Psoas muscle (tissue), 8 donors: Measurements from ENCODE around the gene COL13A1. TPM values are rescaled to one million over a fixed set of nuclear protein-coding genes. Genes with fewer than 3 reads are reported as not detected.

ENCODE experiments used
- ATAC-seq, 4 donors: fragments of 200-7000 bp; cut with Tn5 transposase; one replicate each; pipeline ENCODE4 v1.9.1; 2020; ENCODE audit warnings: moderate library complexity in 3 of 4, mild to moderate bottlenecking in 2 of 4
- DNase-seq, 2 donors: peaks; one replicate each; pipeline ENCODE4 v3.0.0-alpha.2; 2020
- H3K27ac ChIP-seq: fragments of 200-600 bp; one replicate; pipeline ENCODE4 v1.8.0; 2022
- H3K27me3 ChIP-seq, 3 donors: fragments of 200-600 bp in 1 of 3; one replicate each; pipeline versions ENCODE4 v1.6.1 to v1.8.0; 2013 to 2022; ENCODE audit warnings: low read length in 2 of 3, mild to moderate bottlenecking in 2 of 3, moderate library complexity in 1 of 3; ENCODE audit not compliant: insufficient read depth in 3 of 3
- H3K36me3 ChIP-seq, 2 donors: fragments of 200-600 bp in 1 of 2; one replicate each; pipeline versions ENCODE4 v1.6.1 to v1.8.0; 2013 to 2022; ENCODE audit warnings: low read depth in 1 of 2, mild to moderate bottlenecking in 1 of 2, moderate library complexity in 1 of 2; ENCODE audit not compliant: insufficient read depth in 1 of 2
- H3K4me1 ChIP-seq: fragments of 200-600 bp; one replicate; pipeline ENCODE4 v1.8.0; 2022
- H3K4me3 ChIP-seq: fragments of 200-600 bp; one replicate; pipeline ENCODE4 v1.8.0; 2022; ENCODE audit warnings: mild to moderate bottlenecking
- H3K9me3 ChIP-seq: fragments of 200-600 bp; one replicate; pipeline ENCODE4 v1.8.0; 2022
- CTCF ChIP-seq: fragments of 200-600 bp; IDR thresholded peaks from one replicate; pipeline ENCODE4 v1.8.0; 2022; ENCODE audit warnings: antibody characterized with exemption
- whole genome bisulfite sequencing, 3 donors: extraction: QIAGEN DNeasy Blood & Tissue Kit; methylation state at CpG; one replicate each; pipeline versions ENCODE4 v1.1.6 to v1.1.7; 2013; 5-methylcytosine and 5-hydroxymethylcytosine counted together
- intact Hi-C, 2 donors: fragments of 100-400 bp; cut with DNase I; formaldehyde crosslinking; loops; one replicate each; pipeline versions ENCODE4 v1.11.0 to v1.14.2; 2022
- polyA plus RNA-seq, 3 donors: library from polyadenylated mRNA; stranded (reverse); fragments of 200-250 nt; gene quantifications; one replicate each; pipeline ENCODE4 v1.2.3, GENCODE V29; 2013
- total RNA-seq, 4 donors: library from RNA; stranded (reverse); fragmentation: NEBNext Ultra II Directional in 2 of 4; extraction: Animal tissue kit (Norgen Biotek cat#: 25700) in 2 of 4; gene quantifications; one replicate each; pipeline versions ENCODE4 v1.2.1 to v1.2.4, GENCODE V29; 2021 to 2023
- donor health status: healthy with polysubstance abuse.
- donor health status: DM: no; HTN: no; CAD: no; lungs with moderate emphysema.
- donor health status: Bipolar disorder and iron deficiency.
- donor health status: healthy.
- donor health status: DM: yes; HTN: yes; CAD: no.
- donor health status: DM: no; HTN: no; CAD: no.
- donor health status: DM: no; HTN: no; CAD: no.
- donor health status: DM: yes; HTN: yes; CAD: no.

COL13A1 gene
- total and polyA plus RNA-seq, 7 donors: 0.35 to 10.7 (median 2.6) TPM

DNA sequence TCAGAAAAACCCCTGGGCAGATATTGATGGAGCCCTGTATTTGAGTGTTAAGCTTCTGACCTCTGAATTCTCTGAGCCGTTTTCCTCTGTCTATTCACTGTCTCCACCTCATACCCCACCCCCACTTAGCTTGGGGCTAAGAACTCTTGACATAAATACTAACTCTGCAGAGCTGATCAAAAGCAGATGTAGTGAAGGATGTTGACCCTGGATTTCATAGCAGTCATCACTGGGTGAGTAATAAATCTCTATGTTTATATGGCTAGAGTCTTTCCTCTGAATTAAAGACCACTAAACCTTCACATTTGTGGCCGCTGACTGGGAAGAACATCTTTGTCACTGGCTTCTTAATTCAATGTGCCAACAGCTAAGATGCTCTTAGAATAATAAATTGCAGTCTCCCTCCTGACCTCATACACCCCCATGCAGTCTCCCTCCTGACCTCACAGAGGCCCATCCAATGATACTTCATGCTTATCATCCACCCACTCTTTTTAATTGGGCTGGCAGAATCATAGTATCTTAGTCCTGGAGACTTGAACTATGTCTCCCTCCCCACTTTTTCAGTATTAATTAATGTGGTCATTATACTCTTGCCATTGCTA is 172.9 kb downstream of the COL13A1 start:
- WGBS, 3 donors: 22 to 35% (median 32%) methylated on average over 2 of the region's 2 CpGs
- no peaks in the 10 kb centered on the region for H3K36me3 ChIP-seq
- ATAC-seq (no peak), DNase-seq (no peak)
- H3K4me3 ChIP-seq: no peak overlapping the region
- no peaks in the 10 kb centered on the region for H3K4me1 ChIP-seq
- intact Hi-C loops: no loop called here
- no peak for TF ChIP-seq CTCF
- H3K9me3 ChIP-seq: no peaks in the 10 kb centered on the region
- no peaks in the 10 kb centered on the region for H3K27me3 ChIP-seq
- no peak overlapping the region for H3K27ac ChIP-seq

DNA sequence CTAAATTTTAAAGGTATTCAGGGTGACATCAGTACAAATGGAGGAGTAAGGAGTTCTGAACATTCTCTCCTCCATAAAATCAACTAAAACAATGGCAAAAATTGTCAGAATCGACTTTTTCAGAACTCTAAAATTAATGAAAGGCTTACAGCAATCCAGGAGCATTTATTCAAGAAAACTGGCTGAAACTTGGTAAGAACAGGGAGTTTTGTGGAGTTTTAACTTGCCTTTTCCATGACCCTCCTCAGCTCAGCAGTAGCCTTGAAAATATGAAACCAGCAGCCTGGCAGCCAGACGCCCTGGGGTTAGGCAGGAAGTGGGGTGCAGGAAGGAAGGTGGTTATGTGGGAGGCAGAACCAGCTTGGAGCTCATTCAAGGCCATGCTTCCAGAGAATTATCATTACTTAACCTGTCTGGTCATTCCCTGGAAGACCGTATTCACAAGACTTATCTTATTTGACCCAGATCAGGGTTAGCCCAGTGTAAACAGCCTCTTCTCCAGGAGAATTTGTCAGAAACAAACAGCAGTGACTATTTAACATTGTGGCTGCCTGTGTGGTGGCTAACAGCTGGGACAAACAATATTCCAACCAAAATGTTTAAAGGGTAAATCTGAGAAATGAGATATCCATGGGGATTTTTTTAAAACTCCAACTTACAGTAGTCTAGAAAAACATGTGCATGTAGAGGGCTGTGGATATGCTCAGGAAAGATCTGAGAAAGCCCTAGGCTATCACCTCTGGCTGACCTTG is 175.3 kb downstream of the COL13A1 start:
- Histone ChIP-seq H3K4me1 (no peaks in the 10 kb centered on the region), H3K4me3 (no peak overlapping the region), H3K9me3 (peaks cover 15% of the 10 kb centered on the region), H3K36me3 (no peaks in the 10 kb centered on the region), H3K27ac (no peak overlapping the region), H3K27me3 (peaks cover 0 to 5% (median 3%) of the 10 kb centered on the region in 3 donors)
- ATAC-seq (no peak), DNase-seq (no peak)
- no peak for TF ChIP-seq CTCF
- 47 to 56% (median 56%) methylated on average over 3 of the region's 3 CpGs for WGBS, 3 donors
- intact Hi-C loops: no loop called here

GRCh38 chr10:69979174-69979573 is 177.5 kb downstream of the COL13A1 start:
- no peaks in the 10 kb centered on the region for H3K36me3 ChIP-seq
- H3K9me3 ChIP-seq: peaks cover 15% of the 10 kb centered on the region
- H3K27ac ChIP-seq: no peak overlapping the region
- H3K27me3 ChIP-seq: peaks cover 0 to 9% (median 3%) of the 10 kb centered on the region in 3 donors
- DNase-seq (no peak), ATAC-seq (no peak)
- intact Hi-C loops: no loop called here
- no peak overlapping the region for H3K4me3 ChIP-seq
- no peak for TF ChIP-seq CTCF
- no peaks in the 10 kb centered on the region for H3K4me1 ChIP-seq

- peaks cover 0 to 9% (median 3%) of the 10 kb centered on the region in 3 donors for H3K27me3 ChIP-seq
- H3K4me1 ChIP-seq: no peaks in the 10 kb centered on the region
- intact Hi-C loops: no loop called here
- no peaks in the 10 kb centered on the region for H3K36me3 ChIP-seq
- ATAC-seq: no peak
- TF ChIP-seq CTCF: no peak
- 77 to 88% (median 85%) methylated on average over 2 of the region's 2 CpGs for WGBS, 3 donors
- no peak for DNase-seq
- peaks cover 15% of the 10 kb centered on the region for H3K9me3 ChIP-seq
- no peak overlapping the region for H3K27ac ChIP-seq
- no peak overlapping the region for H3K4me3 ChIP-seq
These were observed 179.0 kb downstream of the COL13A1 start for GRCh38 chr10:69980672-69981071.
